Nephron progenitor cell (in vitro differentiated cells): Measurements from ENCODE around the gene CEMIP.

Experiments used
- DNase-seq: peaks from one replicate; pipeline ENCODE4 v3.0.0; 2021
- H3K27ac Mint-ChIP-seq: 2 replicates; pipeline ENCODE4 v1.8.0; 2021; ENCODE audit warnings: mild to moderate bottlenecking, moderate library complexity, mixed read lengths
- H3K27me3 Mint-ChIP-seq: 2 replicates; pipeline ENCODE4 v1.8.0; 2021; ENCODE audit warnings: mild to moderate bottlenecking, low read depth, mixed read lengths; ENCODE audit not compliant: poor library complexity
- H3K36me3 Mint-ChIP-seq: 2 replicates; pipeline ENCODE4 v1.8.0; 2021; ENCODE audit warnings: low read depth, mixed read lengths
- H3K4me1 Mint-ChIP-seq: 2 replicates; pipeline ENCODE4 v1.8.0; 2021; ENCODE audit warnings: mixed read lengths
- H3K4me3 Mint-ChIP-seq: 2 replicates; pipeline ENCODE4 v1.8.0; 2021; ENCODE audit warnings: mild to moderate bottlenecking, moderate library complexity, mixed read lengths
- H3K9me3 Mint-ChIP-seq: 2 replicates; pipeline ENCODE4 v1.8.0; 2021; ENCODE audit warnings: mild to moderate bottlenecking, moderate library complexity, mixed read lengths
- CTCF ChIP-seq: fragments of 200-600 bp; sonication (generic); IDR thresholded peaks from 2 replicates; pipeline ENCODE4 v1.5.0; 2021; ENCODE audit warnings: antibody characterized with exemption

Gene CEMIP

GRCh38 chr15:80929689-80930088 lies 150.5 kb downstream of the CEMIP start:
- no peak for TF ChIP-seq CTCF
- Mint-ChIP-seq H3K27me3 (no peaks in the 10 kb centered on the region), H3K36me3 (peaks cover 17% of the 10 kb centered on the region), H3K9me3 (no peaks in the 10 kb centered on the region), H3K4me3 (no peak overlapping the region), H3K4me1 (peaks cover 12% of the 10 kb centered on the region), H3K27ac (no peak overlapping the region)
- no peak for DNase-seq

DNA sequence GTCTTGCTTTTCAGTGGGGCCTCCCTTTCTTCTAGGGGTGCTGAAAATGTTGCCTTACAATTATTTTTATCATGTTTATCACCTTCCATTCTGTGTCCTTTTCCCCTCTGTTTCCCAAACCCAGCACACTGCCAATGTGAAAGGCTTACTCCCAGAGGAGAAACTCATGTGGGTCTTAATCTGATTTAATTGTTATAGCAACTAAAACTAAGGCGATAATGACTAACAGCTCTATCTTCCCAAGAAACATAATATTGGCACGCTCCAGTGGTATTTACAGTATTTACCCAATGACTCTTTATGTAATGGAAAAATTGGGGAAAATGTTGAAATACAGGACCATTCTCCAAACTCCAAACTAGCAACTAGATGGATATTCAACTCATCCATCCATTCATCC lies 152.0 kb downstream of the CEMIP start:
- peaks cover 17% of the 10 kb centered on the region for H3K36me3 Mint-ChIP-seq
- no peak for TF ChIP-seq CTCF

DNA sequence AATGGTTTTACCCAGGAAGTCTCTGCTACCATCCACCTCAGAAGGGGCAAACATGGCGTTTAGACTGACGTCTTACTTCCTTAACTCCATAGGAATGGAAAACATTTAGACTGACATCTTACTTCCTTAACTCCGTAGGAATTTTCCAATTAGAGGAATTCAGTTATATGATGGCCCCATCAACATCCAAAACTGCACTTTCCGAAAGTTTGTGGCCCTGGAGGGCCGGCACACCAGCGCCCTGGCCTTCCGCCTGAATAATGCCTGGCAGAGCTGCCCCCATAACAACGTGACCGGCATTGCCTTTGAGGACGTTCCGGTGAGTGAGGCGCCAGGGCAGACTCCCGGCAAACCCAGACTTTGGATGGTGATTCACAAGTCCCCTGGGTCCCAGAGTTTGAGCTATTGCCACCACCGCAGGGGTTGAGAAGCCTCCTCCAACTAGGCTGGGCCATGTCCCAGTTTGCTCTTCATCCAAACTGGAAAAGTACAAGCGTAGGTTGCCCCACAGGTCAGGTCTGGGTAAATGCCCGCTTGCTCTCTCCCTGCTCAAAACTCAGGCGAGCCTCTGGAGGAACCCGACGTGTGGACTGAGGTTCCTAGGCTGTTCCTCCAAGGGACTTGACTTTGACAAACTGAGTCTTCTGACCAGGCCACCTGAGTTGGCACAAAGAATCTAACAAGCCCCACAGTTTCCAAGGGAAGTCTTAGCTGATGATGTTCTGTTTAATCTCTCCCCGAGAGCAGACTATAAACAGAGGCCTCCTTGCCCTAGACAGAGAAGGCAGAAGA lies 152.7 kb downstream of the CEMIP start:
- no peak for DNase-seq
- peaks cover 20% of the 10 kb centered on the region for H3K36me3 Mint-ChIP-seq
- H3K27me3 Mint-ChIP-seq = no peaks in the 10 kb centered on the region
- TF ChIP-seq CTCF = no peak
- peaks cover 21% of the 10 kb centered on the region for H3K4me1 Mint-ChIP-seq
- no peak overlapping the region for H3K27ac Mint-ChIP-seq
- H3K9me3 Mint-ChIP-seq = no peaks in the 10 kb centered on the region
- no peak overlapping the region for H3K4me3 Mint-ChIP-seq

More for the DNA sequence above, 152.0 kb downstream of the CEMIP start:
- no peak for DNase-seq
- Mint-ChIP-seq H3K4me1 (peaks cover 21% of the 10 kb centered on the region), H3K27ac (no peak overlapping the region), H3K9me3 (no peaks in the 10 kb centered on the region), H3K4me3 (no peak overlapping the region), H3K27me3 (no peaks in the 10 kb centered on the region)

DNA sequence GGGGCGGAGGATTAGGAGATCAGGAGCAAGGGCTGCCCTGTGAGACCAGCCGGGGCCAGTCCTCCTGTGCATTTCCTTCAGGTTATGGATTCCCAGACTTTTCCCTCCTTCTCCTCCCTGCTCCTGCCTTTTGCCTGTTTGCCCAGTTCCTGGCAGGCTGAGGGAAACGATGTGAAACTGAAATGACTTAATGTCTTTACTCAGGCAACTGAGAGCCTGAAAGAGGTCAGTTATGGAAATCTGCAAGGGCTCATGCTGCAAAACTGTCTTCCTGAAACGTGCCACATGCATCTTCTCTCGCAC lies 153.3 kb downstream of the CEMIP start:
- H3K4me3 Mint-ChIP-seq = no peak overlapping the region
- peak overlapping the region; percentile 80 for H3K27ac Mint-ChIP-seq
- H3K27me3 Mint-ChIP-seq = no peaks in the 10 kb centered on the region
- TF ChIP-seq CTCF = no peak
- H3K4me1 Mint-ChIP-seq = peaks cover 21% of the 10 kb centered on the region
- DNase-seq = no peak
- peaks cover 22% of the 10 kb centered on the region for H3K36me3 Mint-ChIP-seq
- H3K9me3 Mint-ChIP-seq = no peaks in the 10 kb centered on the region

GRCh38 chr15:80932989-80933388 lies 153.8 kb downstream of the CEMIP start:
- Mint-ChIP-seq H3K36me3 (peaks cover 20% of the 10 kb centered on the region), H3K27me3 (no peaks in the 10 kb centered on the region), H3K4me3 (no peak overlapping the region), H3K27ac (peak overlapping the region; percentile 80), H3K9me3 (no peaks in the 10 kb centered on the region), H3K4me1 (peaks cover 21% of the 10 kb centered on the region)
- DNase-seq = no peak
- TF ChIP-seq CTCF = no peak

DNA sequence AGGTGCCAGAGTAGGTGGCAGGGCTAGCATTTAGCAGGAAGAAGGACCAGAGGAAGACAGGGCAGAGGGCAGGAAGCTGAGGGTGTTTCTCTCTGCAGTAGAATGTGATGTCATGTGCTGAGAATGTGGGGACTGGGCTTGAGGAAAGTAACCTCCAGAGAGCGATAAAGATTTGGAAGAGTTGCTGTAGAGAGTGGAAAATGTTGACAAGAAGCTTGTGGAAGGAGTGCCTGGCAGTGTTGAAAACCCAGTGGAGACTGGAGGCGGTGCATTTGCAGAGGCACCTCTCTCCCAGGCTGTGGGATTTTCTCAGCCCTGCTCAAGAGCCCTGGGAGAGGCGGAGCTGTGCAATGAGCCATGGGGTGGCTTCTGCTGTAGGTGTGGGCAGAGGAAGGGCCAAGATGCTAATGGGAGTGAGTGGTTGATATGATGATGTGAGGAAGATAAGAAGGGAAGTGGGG lies 155.6 kb downstream of the CEMIP start:
- Mint-ChIP-seq H3K27ac (peak overlapping the region; percentile 20), H3K4me3 (no peak overlapping the region), H3K9me3 (no peaks in the 10 kb centered on the region), H3K4me1 (peaks cover 21% of the 10 kb centered on the region), H3K27me3 (no peaks in the 10 kb centered on the region), H3K36me3 (peaks cover 8% of the 10 kb centered on the region)
- DNase-seq = peak; percentile 10
- no peak for TF ChIP-seq CTCF
